Vagina (tissue), 2 donors: Measurements from ENCODE around the gene USH1C. TPM values are rescaled to one million over a fixed set of nuclear protein-coding genes. Genes with fewer than 3 reads are reported as not detected.

Experiments
- DNase-seq, 2 donors: peaks; one replicate each; pipeline ENCODE4 v3.0.0-alpha.2; 2017; ENCODE audit errors: extremely low spot score in 2 of 2
- H3K27ac ChIP-seq: fragments of 200-600 bp; sonication (generic); one replicate; pipeline ENCODE4 v1.5.1; 2019
- H3K27me3 ChIP-seq: fragments of 200-600 bp; sonication (generic); one replicate; pipeline ENCODE4 v1.5.1; 2019
- H3K36me3 ChIP-seq, 2 donors: fragments of 200-600 bp; sonication (generic); one replicate each; pipeline ENCODE4 v1.5.1; 2017 to 2019
- H3K4me1 ChIP-seq: fragments of 200-600 bp; sonication (generic); one replicate; pipeline ENCODE4 v1.5.1; 2019
- H3K4me3 ChIP-seq, 2 donors: fragments of 200-600 bp; sonication (generic); 1 replicate in 1 of 2; 2 replicates in 1 of 2; pipeline ENCODE4 v1.5.1; 2016 to 2019
- H3K9me3 ChIP-seq: fragments of 200-600 bp; sonication (generic); one replicate; pipeline ENCODE4 v1.5.1; 2019
- POLR2A ChIP-seq, 2 donors: fragments of 450-650 bp; IDR thresholded peaks; one replicate each; pipeline ENCODE4 v1.6.1; 2017; ENCODE audit warnings: antibody characterized with exemption in 2 of 2, mild to moderate bottlenecking in 2 of 2, moderate library complexity in 2 of 2
- POLR2AphosphoS5 ChIP-seq, 2 donors: sonication (generic); formaldehyde crosslinking; IDR thresholded peaks; one replicate each; pipeline ENCODE4 v1.9.0; 2017; ENCODE audit warnings: antibody characterized with exemption in 2 of 2, mild to moderate bottlenecking in 2 of 2, low read depth in 1 of 2; ENCODE audit not compliant: insufficient read depth in 1 of 2
- intact Hi-C: fragments of 100-400 bp; cut with DNase I; formaldehyde crosslinking; loops from one replicate; pipeline ENCODE4 v1.15.1; 2023
- total RNA-seq: library from RNA; depleted of rRNA; stranded (reverse); fragments of >200 nt; gene quantifications from one replicate; pipeline ENCODE4 v1.2.3, GENCODE V29; 2016
- TF ChIP-seq, protein P1 (sequence below), 3 experiments: fragments of 450-650 bp in 2 of 3; fragments of 200-600 bp in 1 of 3; sonication (generic) in 1 of 3; IDR thresholded peaks; one replicate each; pipeline ENCODE4 v1.5.1; 2017 to 2019; ENCODE audit warnings: antibody characterized with exemption in 3 of 3, mild to moderate bottlenecking in 2 of 3, moderate library complexity in 2 of 3

The USH1C gene
- total RNA-seq, 1 donor from 2014 or later: not detected

DNA sequence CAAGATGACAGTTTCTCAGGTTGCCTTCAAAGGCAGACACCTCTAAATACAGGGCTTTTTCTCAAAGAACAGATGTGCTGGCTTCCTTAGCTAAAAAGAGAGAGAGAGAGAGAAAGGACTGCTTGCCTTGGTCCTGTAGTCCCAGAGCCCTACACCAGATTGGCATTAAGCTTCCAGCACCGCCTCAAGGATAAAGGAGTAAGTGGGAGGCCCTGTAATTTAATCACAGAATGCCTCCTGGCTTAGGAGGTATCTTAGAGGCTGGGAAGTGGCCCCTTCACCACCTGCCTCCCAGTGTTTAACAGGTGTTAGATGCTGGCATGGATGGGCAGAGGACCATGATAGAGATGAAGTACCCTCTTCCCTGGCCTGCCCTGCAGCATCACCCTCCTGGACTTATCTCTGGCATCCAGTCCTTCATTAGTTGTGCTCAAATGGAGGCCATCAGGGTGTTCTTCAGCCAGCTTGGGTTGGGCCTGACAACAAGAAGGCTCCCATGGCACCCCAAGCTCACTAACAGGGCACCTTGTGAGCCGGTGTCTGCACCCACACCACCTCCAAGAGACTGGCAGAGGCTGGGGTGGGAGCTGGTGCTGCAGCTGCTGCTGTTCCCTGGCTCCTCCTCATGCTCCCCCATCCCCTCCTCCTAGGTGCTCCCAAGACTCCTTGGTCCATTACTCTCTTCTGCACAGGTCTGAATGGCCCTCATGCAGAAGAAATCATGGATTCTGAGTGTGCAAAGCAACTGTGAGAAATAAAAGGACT, 100.1 kb downstream of the USH1C start:
- no peak overlapping the region for H3K4me3 ChIP-seq
- no peaks in the 10 kb centered on the region for H3K27me3 ChIP-seq
- H3K36me3 ChIP-seq: no peaks in the 10 kb centered on the region
- no peaks in the 10 kb centered on the region for H3K9me3 ChIP-seq
- no peak for DNase-seq
- H3K4me1 ChIP-seq: no peaks in the 10 kb centered on the region
- TF ChIP-seq POLR2A (IDR thresholded peaks at IDR 0.05) (no peak), POLR2AphosphoS5 (IDR thresholded peaks at IDR 0.05; ENCODE audit: insufficient read depth in 1 of 2, low read depth in 1 of 2) (no peak)
- TF ChIP-seq, protein P1, sequence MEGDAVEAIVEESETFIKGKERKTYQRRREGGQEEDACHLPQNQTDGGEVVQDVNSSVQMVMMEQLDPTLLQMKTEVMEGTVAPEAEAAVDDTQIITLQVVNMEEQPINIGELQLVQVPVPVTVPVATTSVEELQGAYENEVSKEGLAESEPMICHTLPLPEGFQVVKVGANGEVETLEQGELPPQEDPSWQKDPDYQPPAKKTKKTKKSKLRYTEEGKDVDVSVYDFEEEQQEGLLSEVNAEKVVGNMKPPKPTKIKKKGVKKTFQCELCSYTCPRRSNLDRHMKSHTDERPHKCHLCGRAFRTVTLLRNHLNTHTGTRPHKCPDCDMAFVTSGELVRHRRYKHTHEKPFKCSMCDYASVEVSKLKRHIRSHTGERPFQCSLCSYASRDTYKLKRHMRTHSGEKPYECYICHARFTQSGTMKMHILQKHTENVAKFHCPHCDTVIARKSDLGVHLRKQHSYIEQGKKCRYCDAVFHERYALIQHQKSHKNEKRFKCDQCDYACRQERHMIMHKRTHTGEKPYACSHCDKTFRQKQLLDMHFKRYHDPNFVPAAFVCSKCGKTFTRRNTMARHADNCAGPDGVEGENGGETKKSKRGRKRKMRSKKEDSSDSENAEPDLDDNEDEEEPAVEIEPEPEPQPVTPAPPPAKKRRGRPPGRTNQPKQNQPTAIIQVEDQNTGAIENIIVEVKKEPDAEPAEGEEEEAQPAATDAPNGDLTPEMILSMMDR (IDR thresholded peaks at IDR 0.05): no peak
- intact Hi-C loops: no loop called here
- H3K27ac ChIP-seq: no peak overlapping the region

Other genes starting within 250 kb of the USH1C start
- gene NCR3LG1, start 192.6 kb downstream of the USH1C start, total RNA-seq: 2.2 TPM
- not detected for gene KCNJ11, start 155.8 kb downstream of the USH1C start, total RNA-seq
- gene ABCC8, start 67.6 kb downstream of the USH1C start, total RNA-seq: 13.0 TPM
- gene OTOG, start 2.8 kb upstream of the USH1C start, total RNA-seq: not detected
- not detected for gene MYOD1, start 175.2 kb upstream of the USH1C start, total RNA-seq
- gene KCNC1, start 190.4 kb upstream of the USH1C start, total RNA-seq: 0.49 TPM